HepG2 (cell line): ENCODE data around the gene ANKRD40CL. TPM values are rescaled to one million over a fixed set of nuclear protein-coding genes. Genes with fewer than 3 reads are reported as not detected.
A peak's percentile ranks its signal among the peaks of the same experiment; 100 is the strongest.

Experiments used
- HDAC1 ChIP-seq: sonication (generic); formaldehyde crosslinking; IDR thresholded peaks from 2 replicates; pipeline ENCODE4 v1.5.1; 2020; ENCODE audit warnings: mild to moderate bottlenecking, missing genetic modification reagents
- HNF1B ChIP-seq: sonication (generic); formaldehyde crosslinking; IDR thresholded peaks from 2 replicates; pipeline ENCODE4 v1.5.1; 2020; ENCODE audit warnings: mild to moderate bottlenecking, moderate library complexity, missing genetic modification reagents
- PTBP1 ChIP-seq: fragments of 200-400 bp; formaldehyde crosslinking; IDR thresholded peaks from 2 replicates; pipeline ENCODE4 v1.6.1; 2018; ENCODE audit warnings: low read length, low read depth; ENCODE audit not compliant: poor library complexity, severe bottlenecking
- SALL1 ChIP-seq: sonication (generic); formaldehyde crosslinking; IDR thresholded peaks from 2 replicates; pipeline ENCODE4 v1.8.0; 2022; ENCODE audit warnings: mild to moderate bottlenecking, missing genetic modification reagents
- SAP130 ChIP-seq: IDR thresholded peaks from 2 replicates; pipeline ENCODE4 v1.6.1; 2016; ENCODE audit warnings: low read depth
- THYN1 ChIP-seq: sonication (generic); formaldehyde crosslinking; IDR thresholded peaks from 2 replicates; pipeline ENCODE4 v1.8.1; 2023; ENCODE audit warnings: low read depth, mild to moderate bottlenecking, moderate library complexity, missing genetic modification reagents, borderline replicate concordance
- ZBTB26 ChIP-seq: IDR thresholded peaks from 2 replicates; pipeline ENCODE4 v1.6.1; 2016; ENCODE audit warnings: missing compliant biosample characterization, missing genetic modification reagents, borderline replicate concordance
- ZBTB7B ChIP-seq: sonication (generic); formaldehyde crosslinking; IDR thresholded peaks from 2 replicates; pipeline ENCODE4 v1.4.0; 2020; ENCODE audit warnings: missing genetic modification reagents
- ZGPAT ChIP-seq: IDR thresholded peaks from 2 replicates; pipeline ENCODE4 v1.6.1; 2016; ENCODE audit warnings: mild to moderate bottlenecking
- ZNF431 ChIP-seq: sonication (generic); formaldehyde crosslinking; IDR thresholded peaks from 2 replicates; pipeline ENCODE4 v1.9.0; 2022; ENCODE audit warnings: missing genetic modification reagents, low read depth, mild to moderate bottlenecking, borderline replicate concordance
- ZNF75D ChIP-seq: sonication (generic); formaldehyde crosslinking; IDR thresholded peaks from 2 replicates; pipeline ENCODE4 v1.8.1; 2023; ENCODE audit warnings: missing genetic modification reagents, mild to moderate bottlenecking, borderline replicate concordance
- ZNF773 ChIP-seq: sonication (generic); formaldehyde crosslinking; IDR thresholded peaks from 2 replicates; pipeline ENCODE4 v1.4.0; 2020; ENCODE audit warnings: missing genetic modification reagents, borderline replicate concordance
- polyA plus RNA-seq, 8 experiments: library from polyadenylated mRNA; depleted of rRNA in 3 of 8; stranded (reverse) in 7 of 8; unstranded in 1 of 8; fragments of >200 nt; fragmentation: Illumina TruSeq in 4 of 8; extraction: Trizol in 4 of 8; gene quantifications; 2 replicates each; pipeline versions ENCODE4 v1.2.1 to v1.2.3, GENCODE V29; 2011 to 2016; ENCODE audit warnings: low read depth in 4 of 8, missing spikeins in 1 of 8, mixed read lengths in 1 of 8; ENCODE audit not compliant: insufficient read depth in 1 of 8
- total RNA-seq, 5 experiments: library from RNA; depleted of rRNA; stranded (reverse); fragments of >200 nt; fragmentation: Illumina TruSeq; extraction: Trizol; gene quantifications; 2 replicates each; pipeline ENCODE4 v1.2.3, GENCODE V29; 2016; ENCODE audit warnings: low read depth in 1 of 5
- TF ChIP-seq, protein P1 (sequence below): IDR thresholded peaks from 2 replicates; pipeline ENCODE4 v1.6.1; 2016; ENCODE audit warnings: low read depth
- TF ChIP-seq, protein P2 (sequence below): sonication (generic); formaldehyde crosslinking; IDR thresholded peaks from 2 replicates; pipeline ENCODE4 v1.4.0; 2020; ENCODE audit warnings: mild to moderate bottlenecking, low read depth, missing genetic modification reagents
- TF ChIP-seq, protein P3 (sequence below): sonication (generic); formaldehyde crosslinking; IDR thresholded peaks from 2 replicates; pipeline ENCODE4 v1.4.0; 2020; ENCODE audit warnings: mild to moderate bottlenecking, missing genetic modification reagents
- TF ChIP-seq, protein P4 (sequence below): sonication (generic); formaldehyde crosslinking; IDR thresholded peaks from 2 replicates; pipeline ENCODE4 v1.4.0; 2020; ENCODE audit warnings: missing genetic modification reagents, borderline replicate concordance

The ANKRD40CL gene
- total and polyA plus RNA-seq, 2 of the 13 experiments (the other 11 are each of a cell fraction or from before 2014, with no cell fraction given), result 0.03 to 0.11 TPM

GRCh38 chr17:50719144-50719923 lies 48.0 kb downstream of the ANKRD40CL start, which contains the start of gene LUC7L3 (continued):
- TF ChIP-seq HNF1B (CRISPR knock-in tag), result peak; percentile 70
- TF ChIP-seq ZGPAT (CRISPR knock-in tag), result peak; percentile 99
- no peak for TF ChIP-seq ZNF773 (CRISPR knock-in tag)
- peak; percentile 37 for TF ChIP-seq ZBTB7B (CRISPR knock-in tag)
- TF ChIP-seq, protein P1, sequence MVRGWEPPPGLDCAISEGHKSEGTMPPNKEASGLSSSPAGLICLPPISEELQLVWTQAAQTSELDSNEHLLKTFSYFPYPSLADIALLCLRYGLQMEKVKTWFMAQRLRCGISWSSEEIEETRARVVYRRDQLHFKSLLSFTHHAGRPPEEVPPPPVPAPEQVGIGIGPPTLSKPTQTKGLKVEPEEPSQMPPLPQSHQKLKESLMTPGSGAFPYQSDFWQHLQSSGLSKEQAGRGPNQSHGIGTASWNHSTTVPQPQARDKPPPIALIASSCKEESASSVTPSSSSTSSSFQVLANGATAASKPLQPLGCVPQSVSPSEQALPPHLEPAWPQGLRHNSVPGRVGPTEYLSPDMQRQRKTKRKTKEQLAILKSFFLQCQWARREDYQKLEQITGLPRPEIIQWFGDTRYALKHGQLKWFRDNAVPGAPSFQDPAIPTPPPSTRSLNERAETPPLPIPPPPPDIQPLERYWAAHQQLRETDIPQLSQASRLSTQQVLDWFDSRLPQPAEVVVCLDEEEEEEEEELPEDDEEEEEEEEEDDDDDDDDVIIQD (CRISPR knock-in tag), result peak; percentile 55
- peak; percentile 88; the same call in 1 of the 2 replicates for TF ChIP-seq ZNF75D (CRISPR knock-in tag)
- TF ChIP-seq, protein P2, sequence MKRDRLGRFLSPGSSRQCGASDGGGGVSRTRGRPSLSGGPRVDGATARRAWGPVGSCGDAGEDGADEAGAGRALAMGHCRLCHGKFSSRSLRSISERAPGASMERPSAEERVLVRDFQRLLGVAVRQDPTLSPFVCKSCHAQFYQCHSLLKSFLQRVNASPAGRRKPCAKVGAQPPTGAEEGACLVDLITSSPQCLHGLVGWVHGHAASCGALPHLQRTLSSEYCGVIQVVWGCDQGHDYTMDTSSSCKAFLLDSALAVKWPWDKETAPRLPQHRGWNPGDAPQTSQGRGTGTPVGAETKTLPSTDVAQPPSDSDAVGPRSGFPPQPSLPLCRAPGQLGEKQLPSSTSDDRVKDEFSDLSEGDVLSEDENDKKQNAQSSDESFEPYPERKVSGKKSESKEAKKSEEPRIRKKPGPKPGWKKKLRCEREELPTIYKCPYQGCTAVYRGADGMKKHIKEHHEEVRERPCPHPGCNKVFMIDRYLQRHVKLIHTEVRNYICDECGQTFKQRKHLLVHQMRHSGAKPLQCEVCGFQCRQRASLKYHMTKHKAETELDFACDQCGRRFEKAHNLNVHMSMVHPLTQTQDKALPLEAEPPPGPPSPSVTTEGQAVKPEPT (CRISPR knock-in tag), result 0 out of 2 replicates have a peak, but pooled peaks have one; percentile 54
- TF ChIP-seq, protein P3, sequence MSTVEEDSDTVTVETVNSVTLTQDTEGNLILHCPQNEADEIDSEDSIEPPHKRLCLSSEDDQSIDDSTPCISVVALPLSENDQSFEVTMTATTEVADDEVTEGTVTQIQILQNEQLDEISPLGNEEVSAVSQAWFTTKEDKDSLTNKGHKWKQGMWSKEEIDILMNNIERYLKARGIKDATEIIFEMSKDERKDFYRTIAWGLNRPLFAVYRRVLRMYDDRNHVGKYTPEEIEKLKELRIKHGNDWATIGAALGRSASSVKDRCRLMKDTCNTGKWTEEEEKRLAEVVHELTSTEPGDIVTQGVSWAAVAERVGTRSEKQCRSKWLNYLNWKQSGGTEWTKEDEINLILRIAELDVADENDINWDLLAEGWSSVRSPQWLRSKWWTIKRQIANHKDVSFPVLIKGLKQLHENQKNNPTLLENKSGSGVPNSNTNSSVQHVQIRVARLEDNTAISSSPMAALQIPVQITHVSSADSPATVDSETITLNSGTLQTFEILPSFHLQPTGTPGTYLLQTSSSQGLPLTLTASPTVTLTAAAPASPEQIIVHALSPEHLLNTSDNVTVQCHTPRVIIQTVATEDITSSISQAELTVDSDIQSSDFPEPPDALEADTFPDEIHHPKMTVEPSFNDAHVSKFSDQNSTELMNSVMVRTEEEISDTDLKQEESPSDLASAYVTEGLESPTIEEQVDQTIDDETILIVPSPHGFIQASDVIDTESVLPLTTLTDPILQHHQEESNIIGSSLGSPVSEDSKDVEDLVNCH (CRISPR knock-in tag), result no peak
- peak; percentile 56; the same call in 1 of the 2 replicates for TF ChIP-seq ZBTB26 (CRISPR knock-in tag)
- TF ChIP-seq THYN1 (CRISPR knock-in tag), result no peak
- peak; percentile 80 for TF ChIP-seq HDAC1 (CRISPR knock-in tag)
- TF ChIP-seq ZNF431 (CRISPR knock-in tag), result peak; percentile 95; the same call in 1 of the 2 replicates
- peak; percentile 34 for TF ChIP-seq PTBP1
- peak; percentile 94 for TF ChIP-seq SALL1 (CRISPR knock-in tag)
- TF ChIP-seq SAP130 (CRISPR knock-in tag), result peak; percentile 97
- TF ChIP-seq, protein P4, sequence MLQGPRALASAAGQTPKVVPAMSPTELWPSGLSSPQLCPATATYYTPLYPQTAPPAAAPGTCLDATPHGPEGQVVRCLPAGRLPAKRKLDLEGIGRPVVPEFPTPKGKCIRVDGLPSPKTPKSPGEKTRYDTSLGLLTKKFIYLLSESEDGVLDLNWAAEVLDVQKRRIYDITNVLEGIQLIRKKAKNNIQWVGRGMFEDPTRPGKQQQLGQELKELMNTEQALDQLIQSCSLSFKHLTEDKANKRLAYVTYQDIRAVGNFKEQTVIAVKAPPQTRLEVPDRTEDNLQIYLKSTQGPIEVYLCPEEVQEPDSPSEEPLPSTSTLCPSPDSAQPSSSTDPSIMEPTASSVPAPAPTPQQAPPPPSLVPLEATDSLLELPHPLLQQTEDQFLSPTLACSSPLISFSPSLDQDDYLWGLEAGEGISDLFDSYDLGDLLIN, result 0 out of 2 replicates have a peak, but pooled peaks have one; percentile 16
